DND-41 (cell line): ENCODE data around the gene MDP1.

ENCODE experiments used
- ATAC-seq: fragments of 200-7000 bp; cut with Tn5 transposase; 3 replicates; pipeline ENCODE4 v1.9.1; 2021; ENCODE audit warnings: low read depth; ENCODE audit not compliant: insufficient read depth
- DNase-seq: peaks from one replicate; pipeline ENCODE4 v3.0.0-alpha.2; 2020
- H2AFZ ChIP-seq: 2 replicates; pipeline ENCODE4 v1.6.0; 2012; ENCODE audit warnings: low read depth, low read length
- H3K27ac ChIP-seq: 2 replicates; pipeline ENCODE4 v1.5.1; 2012; ENCODE audit warnings: low read length, inconsistent platforms
- H3K27me3 ChIP-seq: fragments of 200-600 bp; sonication (generic); 2 replicates; pipeline ENCODE4 v1.6.0; 2012; ENCODE audit warnings: low read length, mild to moderate bottlenecking, inconsistent platforms; ENCODE audit not compliant: insufficient read depth, poor library complexity
- H3K36me3 ChIP-seq: 2 replicates; pipeline ENCODE4 v1.5.1; 2012; ENCODE audit warnings: low read length, inconsistent platforms; ENCODE audit not compliant: insufficient read depth
- H3K4me1 ChIP-seq: 2 replicates; pipeline ENCODE4 v1.5.1; 2012; ENCODE audit warnings: mild to moderate bottlenecking, low read length; ENCODE audit not compliant: insufficient read depth
- H3K4me2 ChIP-seq: 2 replicates; pipeline ENCODE4 v1.6.0; 2012; ENCODE audit warnings: mild to moderate bottlenecking, moderate library complexity, low read length, inconsistent platforms; ENCODE audit not compliant: insufficient read depth
- H3K4me3 ChIP-seq, 2 experiments: fragments of 200-600 bp in 1 of 2; shearing (Covaris generic) in 1 of 2; 2 replicates each; pipeline ENCODE4 v1.5.1; 2012 to 2016; ENCODE audit warnings: inconsistent platforms in 2 of 2, low read length in 2 of 2, mild to moderate bottlenecking in 2 of 2, low read depth in 1 of 2, moderate library complexity in 1 of 2
- H3K79me2 ChIP-seq: 2 replicates; pipeline ENCODE4 v1.6.0; 2012; ENCODE audit warnings: low read length, inconsistent platforms; ENCODE audit not compliant: insufficient read depth
- H3K9ac ChIP-seq: 2 replicates; pipeline ENCODE4 v1.6.0; 2012; ENCODE audit warnings: low read depth, mild to moderate bottlenecking, inconsistent platforms, low read length, moderate library complexity
- H3K9me3 ChIP-seq: 2 replicates; pipeline ENCODE4 v1.5.1; 2012; ENCODE audit warnings: low read length, moderate library complexity, mild to moderate bottlenecking, inconsistent platforms; ENCODE audit not compliant: insufficient read depth, severe bottlenecking
- H4K20me1 ChIP-seq: 2 replicates; pipeline ENCODE4 v1.6.0; 2012; ENCODE audit warnings: low read length; ENCODE audit not compliant: insufficient read depth
- CTCF ChIP-seq: IDR thresholded peaks from 2 replicates; pipeline ENCODE4 v1.5.1; 2012; ENCODE audit warnings: borderline replicate concordance, low read length, moderate library complexity, mild to moderate bottlenecking; ENCODE audit not compliant: poor library complexity, severe bottlenecking; ENCODE audit errors: extremely low read depth
- EZH2 ChIP-seq: IDR thresholded peaks from 3 replicates; pipeline ENCODE4 v1.6.1; 2012; ENCODE audit warnings: borderline replicate concordance, low read depth, mild to moderate bottlenecking, moderate library complexity, low read length, inconsistent platforms; ENCODE audit not compliant: severe bottlenecking

The MDP1 gene

DNA sequence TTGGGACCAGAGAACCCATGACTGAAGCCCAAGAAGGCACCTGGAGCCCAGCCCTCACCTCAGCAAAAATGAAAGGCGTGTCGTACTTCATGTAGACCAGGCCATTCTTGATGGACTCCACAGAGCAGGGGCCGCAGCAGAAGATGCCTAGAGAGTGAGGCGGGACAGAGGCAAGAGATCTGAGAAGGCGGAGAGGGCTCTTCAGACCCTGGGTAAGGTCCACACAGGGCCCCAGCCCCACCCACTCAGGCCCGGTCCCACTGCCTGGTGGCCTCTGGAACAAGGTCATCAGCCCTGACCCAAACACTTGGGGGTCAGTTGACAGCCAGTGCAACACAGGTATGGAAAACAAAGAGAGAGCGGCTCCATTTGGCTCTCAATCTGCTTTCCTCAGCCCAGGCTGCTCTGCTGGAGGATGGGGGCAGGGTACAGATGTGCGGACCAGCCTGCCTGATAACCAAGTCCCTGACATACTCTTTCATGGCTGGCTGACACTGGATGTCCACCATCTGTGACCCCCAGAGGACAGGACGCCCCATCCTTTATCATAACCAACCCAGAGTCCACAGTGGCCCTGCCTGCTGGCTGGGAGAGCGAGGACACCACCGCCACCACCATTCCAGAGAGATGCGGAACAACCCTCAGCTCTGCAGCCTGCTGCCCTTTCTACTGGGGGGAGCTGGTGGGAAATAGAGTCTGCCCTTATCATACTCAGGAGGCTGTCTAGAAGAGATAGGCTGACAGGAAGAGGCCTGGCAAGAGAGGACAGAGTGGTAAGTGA lies 40.3 kb upstream of the MDP1 start:
- no peak overlapping the region for H3K4me3 ChIP-seq
- H3K4me1 ChIP-seq = no peaks in the 10 kb centered on the region
- H3K36me3 ChIP-seq = no peaks in the 10 kb centered on the region
- no peaks in the 10 kb centered on the region for H3K9me3 ChIP-seq
- no peak overlapping the region for H3K27ac ChIP-seq
- TF ChIP-seq CTCF = no peak
- DNase-seq (no peak), ATAC-seq (no peak)
- H3K4me2 ChIP-seq = no peak overlapping the region
- H2AFZ ChIP-seq = no peak overlapping the region
- H4K20me1 ChIP-seq = no peaks in the 10 kb centered on the region
- H3K27me3 ChIP-seq = no peaks in the 10 kb centered on the region
- no peak overlapping the region for H3K9ac ChIP-seq
- no peaks in the 10 kb centered on the region for H3K79me2 ChIP-seq

- H3K27me3 ChIP-seq = no peaks in the 10 kb centered on the region
- ATAC-seq = no peak
- no peak overlapping the region for H3K4me2 ChIP-seq
- no peaks in the 10 kb centered on the region for H3K9me3 ChIP-seq
- no peak overlapping the region for H3K9ac ChIP-seq
- no peaks in the 10 kb centered on the region for H3K4me1 ChIP-seq
- no peak overlapping the region for H3K27ac ChIP-seq
- H3K79me2 ChIP-seq = no peaks in the 10 kb centered on the region
- H3K36me3 ChIP-seq = no peaks in the 10 kb centered on the region
- no peaks in the 10 kb centered on the region for H4K20me1 ChIP-seq
- no peak overlapping the region for H3K4me3 ChIP-seq
- DNase-seq = no peak
- TF ChIP-seq CTCF = no peak
- no peak for TF ChIP-seq EZH2
- H2AFZ ChIP-seq = no peak overlapping the region
Measured at GRCh38 chr14:24255438-24255837, 39.6 kb upstream of the MDP1 start.

DNA sequence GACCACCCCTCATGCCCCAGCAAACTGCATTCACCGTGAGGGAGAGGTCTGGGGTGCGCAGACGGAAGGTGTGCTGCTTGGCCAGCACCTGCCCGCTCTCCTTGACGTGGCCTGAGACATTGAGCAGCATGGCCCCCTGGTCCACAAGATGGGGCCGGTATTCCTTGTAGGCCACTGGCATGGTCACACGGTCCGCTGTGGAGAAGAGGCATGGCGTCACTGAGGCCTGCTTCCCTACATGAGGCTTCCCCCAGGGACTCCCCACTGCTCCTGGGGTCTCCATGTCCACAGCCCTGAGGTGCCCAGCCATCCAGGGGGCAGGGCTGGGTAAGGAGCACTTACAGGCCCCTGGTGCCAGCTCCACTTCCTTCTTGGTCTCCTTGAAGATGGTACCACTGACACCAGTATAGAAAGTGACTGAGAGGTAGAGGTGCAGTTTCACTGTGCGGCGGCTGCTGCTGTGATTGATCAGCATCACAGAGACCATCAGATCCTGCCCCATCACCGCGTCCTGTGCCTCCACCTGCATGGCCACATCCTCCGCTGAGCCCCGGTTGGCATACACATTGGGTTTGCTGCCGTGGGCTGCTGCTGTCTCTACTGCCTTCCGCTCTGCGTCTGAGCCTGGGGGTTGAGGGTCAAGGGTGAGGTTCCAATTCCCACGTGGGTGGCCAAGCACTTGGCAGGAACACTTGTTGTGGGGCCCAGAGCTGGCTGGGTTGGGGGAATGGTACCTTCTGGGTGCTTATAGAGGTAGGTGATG lies 38.9 kb upstream of the MDP1 start:
- H3K36me3 ChIP-seq = no peaks in the 10 kb centered on the region
- no peak for DNase-seq
- H3K9ac ChIP-seq = no peak overlapping the region
- TF ChIP-seq CTCF (no peak), EZH2 (no peak)
- H3K27me3 ChIP-seq = no peaks in the 10 kb centered on the region
- H3K4me1 ChIP-seq = no peaks in the 10 kb centered on the region
- H2AFZ ChIP-seq = no peak overlapping the region
- H4K20me1 ChIP-seq = no peaks in the 10 kb centered on the region
- no peaks in the 10 kb centered on the region for H3K79me2 ChIP-seq
- H3K27ac ChIP-seq = no peak overlapping the region
- no peak overlapping the region for H3K4me3 ChIP-seq
- ATAC-seq = no peak
- no peaks in the 10 kb centered on the region for H3K9me3 ChIP-seq
- H3K4me2 ChIP-seq = no peak overlapping the region
